Activated T-cell treated with anti-CD3 and anti-CD28 coated beads, Interleukin-2, amount 50 U/mL, for 1 hour (primary cell): ENCODE data around the gene EXOC3L4.
"Not testable (repeated sequence)": the region's sequence is repeated elsewhere in the genome, so short reads cannot be mapped to it uniquely, and the experiment has no call there.

Experiments used
- DNase-seq: peaks from one replicate; pipeline ENCODE4 v3.0.0-alpha.2; 2020

Gene EXOC3L4

DNA sequence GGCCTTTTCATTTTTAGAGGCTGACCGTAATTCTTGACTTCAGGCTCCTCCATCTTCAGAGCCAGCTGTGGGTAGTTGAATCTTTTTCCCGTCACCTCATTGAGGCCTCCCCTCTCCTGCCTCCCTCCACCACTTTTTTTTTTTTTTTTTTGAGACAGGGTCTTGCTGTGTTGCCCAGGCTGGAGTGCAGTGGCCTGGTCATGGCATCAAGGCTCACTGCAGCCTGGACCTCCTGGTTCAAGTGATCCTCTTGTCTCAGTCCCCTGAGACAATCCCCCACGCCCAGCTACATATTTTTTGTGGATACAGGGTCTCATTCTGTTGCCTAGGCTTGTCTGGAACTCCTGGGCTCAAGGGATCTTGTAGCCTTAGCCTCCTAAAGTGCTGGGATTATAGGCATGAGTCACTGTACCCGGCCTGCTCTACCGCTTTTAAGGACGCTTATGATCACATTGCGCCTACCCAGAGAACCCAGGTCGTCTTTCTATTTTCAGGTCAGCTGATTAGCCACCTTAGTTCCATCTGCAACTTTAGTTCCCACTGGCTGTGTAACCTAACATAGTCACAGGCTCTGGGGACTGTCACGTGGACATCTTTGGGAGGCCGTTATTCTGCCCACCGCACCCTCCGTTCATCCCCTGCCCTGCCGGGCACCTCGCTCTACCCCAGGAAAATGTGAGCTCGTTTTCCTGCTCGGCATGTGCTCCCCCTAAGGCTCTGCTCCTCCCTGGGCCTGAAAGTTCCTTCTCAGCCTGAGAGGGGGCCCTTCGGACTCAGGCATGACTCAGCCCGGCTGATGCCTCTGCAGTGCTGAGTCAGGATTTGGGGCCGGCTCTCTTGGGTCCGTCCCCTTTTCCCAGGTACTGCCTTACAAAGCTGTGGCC, 42.1 kb downstream of the EXOC3L4 start:
- no peak for DNase-seq

- no peak for DNase-seq
Observed at GRCh38 chr14:103137689-103138300, 43.3 kb downstream of the EXOC3L4 start.

DNA sequence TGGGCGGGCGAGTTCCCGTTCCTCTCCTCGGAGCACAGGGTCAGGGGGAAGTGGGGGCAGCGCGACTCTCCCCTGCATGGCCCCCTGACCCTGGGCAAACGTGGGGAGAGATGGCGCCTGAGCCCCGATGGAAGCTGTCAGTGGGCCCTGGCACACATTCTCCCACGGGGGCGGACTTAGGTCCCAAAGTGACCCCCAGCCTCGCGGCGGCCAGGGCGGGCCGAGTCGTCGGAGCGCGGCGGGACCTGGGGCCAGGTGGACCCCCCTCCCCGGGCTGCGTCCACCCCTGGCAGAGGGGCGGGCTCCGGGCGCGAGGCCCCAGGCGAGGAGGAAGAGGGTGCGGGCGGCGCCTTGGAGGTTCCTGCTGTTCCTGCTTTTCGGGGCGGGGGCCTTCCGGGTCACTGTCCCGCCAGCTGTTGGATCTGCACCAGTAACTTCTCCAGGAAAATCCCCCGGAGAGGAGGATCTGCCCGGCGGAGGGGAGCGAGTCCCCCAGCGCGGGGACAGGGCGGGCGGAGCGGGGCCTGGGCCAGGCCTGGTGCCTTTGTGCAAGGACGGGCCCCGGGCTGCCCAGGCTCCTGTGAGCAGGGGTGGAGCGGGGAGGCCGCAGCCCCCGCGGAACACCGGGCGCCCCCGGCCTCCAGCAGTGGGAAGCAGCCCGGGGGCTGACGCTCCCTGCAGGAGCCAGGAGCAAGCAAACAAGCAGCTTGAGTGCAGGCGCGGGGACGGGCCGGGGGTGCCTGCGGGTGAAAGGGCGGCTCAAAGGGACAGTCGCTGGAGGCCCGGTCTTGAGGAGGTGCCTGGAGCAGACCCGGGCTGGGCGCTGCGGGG, 44.0 kb downstream of the EXOC3L4 start:
- no peak for DNase-seq

GRCh38 chr14:103139132-103140025, 44.9 kb downstream of the EXOC3L4 start:
- no peak for DNase-seq

- no peak for DNase-seq
Observed at GRCh38 chr14:103140316-103141109, 46.0 kb downstream of the EXOC3L4 start.

GRCh38 chr14:103141117-103141796, 46.7 kb downstream of the EXOC3L4 start:
- no peak for DNase-seq

DNA sequence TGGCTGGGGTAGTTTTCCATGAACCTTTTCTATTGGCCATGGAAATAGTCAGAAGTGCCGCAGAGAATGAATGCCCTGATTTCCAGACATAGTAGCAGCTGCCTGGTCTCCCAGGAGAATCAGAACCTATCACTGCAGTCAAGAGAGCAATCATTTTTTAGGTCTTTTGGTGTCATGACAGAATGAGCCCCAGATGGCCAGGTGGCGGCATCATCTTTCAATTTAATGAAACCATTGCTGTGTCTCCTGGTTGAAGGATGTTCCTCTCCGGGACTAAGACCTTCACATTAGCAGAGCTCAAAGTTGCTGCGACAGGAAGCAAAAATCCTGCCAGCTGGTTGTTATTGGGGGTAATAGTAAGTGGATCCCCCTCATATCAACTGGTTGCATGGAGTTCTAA, 47.5 kb downstream of the EXOC3L4 start:
- DNase-seq: no peak

DNA sequence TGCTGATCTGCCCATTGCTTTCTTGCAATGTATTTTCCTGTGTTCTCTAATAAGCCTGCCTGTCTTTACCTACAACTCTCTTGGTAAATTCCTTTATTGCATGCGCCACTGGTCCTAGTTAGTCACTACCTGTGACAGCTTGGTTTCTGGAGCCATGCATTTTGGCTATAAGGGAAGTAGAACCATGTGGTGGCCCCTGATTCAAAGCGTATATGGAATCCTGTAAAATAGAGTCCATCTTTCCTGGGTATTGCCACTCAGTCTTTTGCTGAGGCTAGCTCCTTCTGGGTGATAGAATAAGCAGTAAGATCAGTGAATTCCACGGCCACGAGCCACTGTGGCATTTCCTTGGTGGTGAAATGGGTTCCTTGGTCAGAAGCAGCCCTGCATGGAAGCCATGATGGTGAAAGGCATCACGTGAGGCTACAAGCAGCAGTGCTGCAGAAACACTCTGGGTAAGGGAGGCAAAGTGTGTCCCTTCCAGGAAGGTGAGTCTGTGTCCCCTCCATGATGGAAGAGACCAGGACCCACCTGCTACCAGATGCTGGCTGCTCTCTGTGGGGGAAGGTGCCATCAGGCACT, 48.3 kb downstream of the EXOC3L4 start:
- DNase-seq: no peak

DNA sequence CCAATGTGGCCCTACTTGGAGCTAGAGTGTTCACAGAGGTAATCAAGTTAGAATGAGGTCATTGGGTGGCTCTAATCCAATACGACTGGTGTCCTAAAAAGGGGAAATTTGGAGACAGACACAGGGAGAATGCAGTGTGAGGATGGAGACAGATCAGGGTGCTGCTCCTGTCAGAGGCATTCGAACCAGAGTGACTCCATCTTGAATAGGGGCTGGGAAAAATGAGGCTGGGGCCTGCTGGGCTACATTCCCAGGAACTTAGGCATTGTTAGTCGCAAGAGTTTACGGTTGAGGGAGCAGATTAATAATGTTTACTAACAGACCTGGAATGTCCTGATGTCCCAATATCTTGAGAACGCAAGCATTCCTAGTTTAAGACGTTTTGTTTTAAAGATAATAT, 49.0 kb downstream of the EXOC3L4 start:
- DNase-seq: no peak

GRCh38 chr14:103144085-103144484, 49.6 kb downstream of the EXOC3L4 start:
- DNase-seq: no peak

DNA sequence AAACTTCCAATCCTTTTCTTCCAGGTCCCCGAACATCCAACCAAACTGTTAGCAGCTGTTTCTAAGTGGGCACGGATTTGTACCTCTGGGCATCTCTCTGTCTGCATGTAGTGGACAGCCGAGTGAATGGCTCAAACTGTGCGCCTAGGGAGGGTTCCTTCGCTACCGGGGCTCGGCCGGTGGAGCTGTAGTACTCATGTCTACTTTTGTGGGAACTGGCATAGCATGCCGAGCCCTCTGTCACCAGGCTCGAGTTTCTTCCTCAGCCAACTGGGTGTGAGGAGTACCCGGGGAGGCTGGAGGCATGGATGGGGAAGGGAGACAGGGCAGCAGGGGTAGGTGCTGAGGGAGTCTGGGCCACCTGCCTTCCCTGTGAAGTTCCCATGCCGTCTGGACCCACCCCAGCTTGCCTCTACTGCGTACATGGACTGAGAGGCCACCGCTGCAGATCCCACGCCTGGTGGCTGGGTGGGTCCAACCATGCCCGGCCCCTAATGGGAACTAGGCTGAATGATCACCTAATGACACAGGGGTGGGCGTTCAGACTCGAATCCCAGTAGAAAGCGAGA, 51.7 kb downstream of the EXOC3L4 start:
- no peak for DNase-seq

DNA sequence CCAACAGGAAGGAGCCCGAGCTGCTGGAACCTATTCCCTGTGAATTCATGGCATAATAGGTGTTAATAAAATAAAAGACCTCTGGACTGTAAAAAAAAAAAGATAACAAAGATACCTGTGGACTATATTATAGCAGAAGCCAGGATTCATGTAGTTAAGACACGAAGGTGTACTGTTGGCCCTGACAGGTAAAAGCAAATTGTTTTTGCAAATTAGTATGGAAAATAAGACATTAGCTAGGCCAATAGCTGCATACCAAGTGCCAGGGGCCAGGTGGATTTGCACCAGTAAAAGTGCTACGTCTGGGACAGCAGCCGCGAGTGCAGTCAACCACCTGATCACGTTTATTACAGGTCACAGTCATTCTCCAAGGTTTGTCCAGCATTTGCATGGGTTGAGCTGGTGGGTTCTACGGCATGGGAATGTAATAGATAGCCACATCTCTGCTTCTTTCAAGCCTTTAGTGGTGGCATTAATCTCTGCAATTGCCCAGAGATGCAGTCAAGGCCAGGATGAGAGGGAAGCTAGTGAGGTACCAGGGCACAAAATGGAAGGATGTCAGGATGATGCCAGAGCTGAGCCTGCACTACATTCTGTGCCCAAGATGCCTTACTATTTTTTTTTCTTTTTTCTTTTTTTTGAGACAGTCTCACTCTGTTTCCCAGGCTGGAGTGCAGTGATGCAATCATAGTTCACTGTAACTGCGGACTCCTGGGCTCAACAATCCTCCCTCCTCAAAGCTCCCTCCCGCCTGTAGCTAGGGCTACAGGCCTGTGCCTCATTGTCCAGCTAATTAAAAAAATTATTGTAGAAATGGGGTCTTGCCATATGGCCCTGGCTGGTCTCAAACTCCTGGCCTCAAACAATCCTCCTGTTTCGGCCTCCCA, 55.1 kb downstream of the EXOC3L4 start:
- DNase-seq: no peak

- DNase-seq: no peak
Observed at GRCh38 chr14:103151270-103151945, 56.9 kb downstream of the EXOC3L4 start.

DNA sequence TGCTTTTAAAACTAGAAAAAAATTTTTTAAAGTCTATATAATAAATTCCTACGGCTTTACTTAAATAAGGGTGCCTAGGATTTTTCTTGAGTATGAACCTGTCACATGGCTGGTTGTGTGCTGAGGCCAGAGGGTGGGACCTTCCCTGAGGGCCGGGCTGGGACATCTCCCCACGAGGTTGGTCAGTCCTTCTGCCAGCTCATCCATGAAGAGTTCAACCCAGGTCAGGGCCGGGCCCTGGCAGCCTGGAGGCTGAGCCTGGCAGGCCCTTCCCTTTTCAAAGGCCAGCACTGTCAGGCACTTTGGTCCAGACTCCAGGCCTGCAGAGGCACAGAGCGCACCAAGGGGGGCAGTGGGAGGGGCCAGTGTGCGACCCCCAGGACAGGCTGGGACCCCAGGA, 60.5 kb downstream of the EXOC3L4 start:
- no peak for DNase-seq

- DNase-seq: not testable (repeated sequence)
Observed at GRCh38 chr14:103155416-103155815, 60.9 kb downstream of the EXOC3L4 start.

DNA sequence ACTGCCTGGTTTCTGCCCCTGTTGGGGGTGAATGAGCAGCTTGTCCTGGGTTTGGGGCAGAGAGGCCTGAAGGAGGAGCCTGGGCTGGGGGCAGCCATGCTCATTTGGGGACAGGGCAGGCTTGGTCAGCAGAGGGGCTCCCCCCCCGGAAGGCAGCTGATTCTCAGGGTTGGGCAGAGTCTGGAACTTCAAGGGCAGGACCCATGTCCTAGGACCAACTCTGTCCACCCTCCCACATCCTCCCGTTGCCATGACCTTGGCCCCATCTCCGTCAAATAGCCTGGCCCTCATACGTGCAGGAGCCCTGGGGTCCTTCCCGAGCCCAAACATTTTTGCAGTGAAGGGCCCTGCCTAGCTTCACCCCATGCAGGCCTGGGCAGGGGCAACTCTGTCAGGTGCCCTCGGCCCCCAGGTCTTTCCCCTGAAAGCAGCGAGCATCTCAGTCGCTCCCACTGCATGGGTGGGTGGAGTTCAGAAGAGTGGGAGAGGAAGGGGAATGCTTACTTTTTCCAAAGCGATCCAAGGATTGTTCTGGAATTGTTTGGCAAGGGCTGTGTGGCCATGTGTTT, 61.4 kb downstream of the EXOC3L4 start:
- no peak for DNase-seq

- no peak for DNase-seq
Observed at GRCh38 chr14:103156651-103157378, 62.3 kb downstream of the EXOC3L4 start.

DNA sequence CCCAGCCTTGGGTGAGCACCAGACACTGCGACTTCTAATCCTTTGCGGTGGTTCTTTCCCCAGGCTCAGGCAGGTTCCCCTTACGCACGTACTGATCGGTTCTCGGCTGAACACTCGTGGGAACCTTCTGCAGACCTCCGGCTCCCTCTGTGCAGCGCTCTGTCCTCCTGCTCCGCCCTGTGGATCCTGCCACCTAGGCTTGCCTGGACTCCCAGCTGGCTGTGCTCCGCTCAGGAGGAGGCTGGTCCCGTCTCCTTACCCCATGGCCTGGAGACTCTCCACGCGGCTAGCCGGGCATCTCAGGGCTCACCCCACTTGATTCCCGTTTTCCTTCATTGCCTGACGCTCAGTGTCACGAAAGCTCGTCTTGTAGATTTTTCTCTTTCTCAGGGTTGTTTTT, 63.4 kb downstream of the EXOC3L4 start:
- DNase-seq: no peak
